GM10266 (cell line): ENCODE data around the gene IPO5.
A peak's percentile ranks its signal among the peaks of the same experiment; 100 is the strongest.

Source experiments
- DNase-seq: peaks from one replicate; pipeline ENCODE4 v3.0.0; 2012; ENCODE audit errors: extremely low spot score
- TF ChIP-seq, protein P1 (sequence below): IDR thresholded peaks from 2 replicates; pipeline ENCODE4 v1.5.1; 2012; ENCODE audit warnings: mild to moderate bottlenecking, low read depth; ENCODE audit not compliant: control insufficient read depth, insufficient read depth; ENCODE audit errors: missing control alignments

IPO5 gene

DNA sequence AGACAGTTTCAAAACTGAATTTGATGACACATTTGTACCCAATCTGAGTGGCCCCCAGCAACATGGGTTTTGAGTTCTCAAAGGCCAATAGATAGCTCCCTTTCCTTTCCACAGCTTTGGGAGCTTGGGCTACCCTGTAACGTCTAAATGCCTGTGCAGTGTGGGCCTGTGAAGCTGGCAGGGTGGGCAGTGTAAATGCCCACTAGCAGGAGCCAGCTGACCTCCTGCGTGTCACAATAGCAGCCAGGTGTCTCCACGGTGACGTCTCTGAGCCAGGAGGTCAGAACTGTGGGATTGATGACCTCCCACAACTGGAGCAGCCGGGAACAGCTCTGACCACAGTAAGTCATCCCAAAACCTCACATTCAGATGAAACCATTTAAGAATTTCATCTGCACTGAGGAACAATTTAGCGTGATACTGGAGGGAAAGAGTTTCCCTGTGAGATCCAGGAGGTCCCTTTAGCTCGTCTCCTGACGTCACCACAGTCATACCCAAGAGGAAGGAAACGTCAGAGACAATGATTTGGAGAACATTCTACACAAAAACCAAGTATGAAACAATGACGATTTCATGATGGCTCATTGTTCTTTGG lies at the start of gene IPO5:
Gene IPO5 (plus strand): TSS at position 300 of the 595 bp plus-strand sequence. CDS start 23,022 bp downstream, outside the sequence.
- TF ChIP-seq, protein P1, sequence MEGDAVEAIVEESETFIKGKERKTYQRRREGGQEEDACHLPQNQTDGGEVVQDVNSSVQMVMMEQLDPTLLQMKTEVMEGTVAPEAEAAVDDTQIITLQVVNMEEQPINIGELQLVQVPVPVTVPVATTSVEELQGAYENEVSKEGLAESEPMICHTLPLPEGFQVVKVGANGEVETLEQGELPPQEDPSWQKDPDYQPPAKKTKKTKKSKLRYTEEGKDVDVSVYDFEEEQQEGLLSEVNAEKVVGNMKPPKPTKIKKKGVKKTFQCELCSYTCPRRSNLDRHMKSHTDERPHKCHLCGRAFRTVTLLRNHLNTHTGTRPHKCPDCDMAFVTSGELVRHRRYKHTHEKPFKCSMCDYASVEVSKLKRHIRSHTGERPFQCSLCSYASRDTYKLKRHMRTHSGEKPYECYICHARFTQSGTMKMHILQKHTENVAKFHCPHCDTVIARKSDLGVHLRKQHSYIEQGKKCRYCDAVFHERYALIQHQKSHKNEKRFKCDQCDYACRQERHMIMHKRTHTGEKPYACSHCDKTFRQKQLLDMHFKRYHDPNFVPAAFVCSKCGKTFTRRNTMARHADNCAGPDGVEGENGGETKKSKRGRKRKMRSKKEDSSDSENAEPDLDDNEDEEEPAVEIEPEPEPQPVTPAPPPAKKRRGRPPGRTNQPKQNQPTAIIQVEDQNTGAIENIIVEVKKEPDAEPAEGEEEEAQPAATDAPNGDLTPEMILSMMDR, result no peak
- DNase-seq, result no peak

DNA sequence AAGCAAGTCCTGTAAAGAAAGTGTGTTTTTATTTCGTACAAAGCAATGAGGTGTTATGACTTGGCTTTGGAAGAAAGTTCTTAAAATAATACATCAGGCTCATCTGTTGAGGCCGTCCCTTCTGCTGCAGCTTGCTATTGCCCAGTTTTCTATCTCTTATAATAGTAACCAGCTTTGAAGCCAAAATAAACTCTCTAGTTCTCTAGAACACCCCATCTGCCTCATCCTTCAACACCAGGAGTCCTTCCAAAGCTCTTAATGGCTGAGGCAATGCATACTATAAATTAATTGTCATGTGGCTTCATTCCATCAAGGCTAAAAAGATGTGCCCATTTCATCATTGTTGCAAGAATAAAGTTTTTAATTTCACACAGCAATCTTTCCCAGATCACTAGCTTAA lies 49.4 kb upstream of the IPO5 start:
- DNase-seq, result no peak
- TF ChIP-seq, protein P1, result no peak

DNA sequence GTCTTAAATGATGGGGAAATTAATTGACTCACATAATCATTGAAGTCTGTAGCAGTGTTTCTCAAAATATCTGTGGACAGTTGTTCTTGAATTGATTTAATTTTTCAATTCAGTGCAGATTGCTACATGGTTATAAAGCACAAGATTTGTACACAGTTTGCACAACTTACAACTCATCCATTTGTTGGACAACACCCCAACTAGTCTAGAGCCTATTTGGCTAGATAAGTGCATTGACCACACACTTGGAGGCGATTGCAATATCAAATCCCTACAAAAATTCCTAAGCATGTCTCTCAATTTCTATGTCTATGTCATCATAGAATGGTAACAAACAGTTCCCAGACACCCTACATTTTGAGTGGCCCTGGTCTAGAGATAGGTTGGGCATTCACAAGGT lies 48.0 kb upstream of the IPO5 start:
- TF ChIP-seq, protein P1, result no peak
- DNase-seq, result no peak

DNA sequence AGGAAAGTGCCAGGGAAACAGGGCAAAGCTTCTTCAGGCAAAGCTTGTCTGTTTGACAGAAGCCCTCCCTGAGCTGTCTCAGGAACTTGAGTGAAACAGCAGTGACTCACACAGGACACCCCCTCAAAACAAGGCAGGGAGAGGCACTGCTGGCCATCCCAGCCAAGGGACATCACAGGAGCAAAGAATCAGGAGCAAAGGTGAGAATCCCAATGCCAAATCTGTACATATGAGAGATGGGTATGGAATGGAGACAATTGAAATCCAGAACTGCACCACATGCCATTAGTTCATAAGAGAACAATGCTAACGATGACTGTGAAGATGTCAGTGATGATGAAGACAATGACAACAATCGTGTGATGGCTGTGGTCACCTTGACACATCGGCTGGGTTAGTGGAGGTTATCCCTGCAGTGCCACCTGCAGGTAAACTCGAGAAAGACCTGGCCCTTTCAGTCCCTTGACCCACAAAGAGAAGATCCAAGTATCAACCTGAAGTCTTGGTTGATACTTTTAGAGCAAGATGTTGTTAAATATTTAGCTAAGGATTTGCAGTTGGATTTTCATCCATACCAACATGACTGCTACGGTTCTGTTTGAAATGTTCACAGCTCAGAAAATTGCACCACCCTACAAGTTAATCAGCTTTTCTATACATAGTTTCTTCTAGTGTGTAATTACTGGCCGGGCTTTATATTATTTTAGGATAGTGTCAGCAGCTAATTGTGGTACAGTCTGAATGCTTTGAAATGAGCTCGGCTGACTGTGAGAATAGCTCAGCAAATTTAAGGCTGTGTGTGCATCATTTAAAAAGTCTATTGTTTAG lies 42.0 kb upstream of the IPO5 start:
- peak; percentile 23 for DNase-seq

DNA sequence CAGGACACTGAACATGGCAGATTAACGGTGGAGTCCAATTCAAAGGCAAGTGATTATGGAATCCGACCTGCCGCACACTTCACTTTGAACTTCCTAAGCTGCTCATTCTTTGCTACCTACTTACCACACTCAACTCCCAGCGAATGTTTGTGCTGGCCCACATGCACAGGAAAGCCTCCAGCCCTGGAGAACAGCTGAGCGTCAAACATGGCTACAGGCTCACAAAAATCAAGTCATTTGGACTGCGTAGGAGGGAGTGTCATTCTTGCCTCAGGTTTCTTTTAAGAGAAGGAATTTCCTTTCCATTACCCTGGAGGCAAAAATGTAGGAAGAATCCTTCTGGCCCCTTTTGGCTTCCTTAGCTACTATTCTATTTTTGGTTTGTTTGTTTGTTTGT lies 41.3 kb upstream of the IPO5 start:
- no peak for DNase-seq
- TF ChIP-seq, protein P1, result no peak

More for the DNA sequence above, 42.0 kb upstream of the IPO5 start:
- TF ChIP-seq, protein P1, result peak; percentile 42

DNA sequence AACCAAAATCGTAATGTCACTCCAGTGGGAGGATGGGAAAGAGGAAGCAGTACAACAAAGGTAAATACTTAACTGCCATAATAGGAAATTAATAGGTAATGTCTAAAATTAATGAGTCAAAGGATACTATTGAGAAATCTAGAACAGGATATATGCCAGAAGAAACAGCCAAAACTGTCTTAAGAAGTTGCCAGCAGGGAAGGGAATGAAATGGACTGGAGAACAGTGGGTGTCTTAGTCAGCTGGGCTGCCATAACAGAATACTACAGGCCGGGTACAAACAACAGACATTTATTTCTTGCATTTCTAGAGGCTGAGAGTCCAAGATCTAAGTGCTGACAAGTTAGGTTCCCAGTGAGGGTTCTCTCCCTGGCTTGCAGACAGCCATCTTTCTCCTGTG lies 40.3 kb upstream of the IPO5 start:
- TF ChIP-seq, protein P1, result no peak
- no peak for DNase-seq

DNA sequence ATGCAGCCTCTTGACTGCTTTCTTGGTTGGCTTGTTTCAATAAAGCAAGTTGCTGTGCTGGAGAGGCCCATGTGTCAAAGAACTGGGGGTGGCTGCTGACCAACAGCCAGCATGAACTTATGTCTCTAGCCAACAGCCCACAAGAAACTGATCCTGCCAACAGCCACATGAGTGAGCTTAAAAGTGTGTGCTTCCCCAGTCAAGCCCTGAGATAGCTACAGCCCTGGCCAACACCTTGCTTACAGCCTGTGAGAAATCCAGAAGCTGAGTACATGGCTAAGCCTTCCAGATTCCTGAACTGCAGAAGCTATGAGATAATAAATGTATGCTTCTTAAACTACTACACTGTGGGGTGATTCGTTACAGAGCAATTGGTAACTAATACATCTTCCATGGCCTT lies 38.9 kb upstream of the IPO5 start:
- no peak for DNase-seq
- TF ChIP-seq, protein P1, result no peak
